ENCODE results near the gene SORCS2. TPM values are rescaled to one million over a fixed set of nuclear protein-coding genes. Genes with fewer than 3 reads are reported as not detected.

The SORCS2 gene
- total and polyA plus RNA-seq, 2 of the 8 experiments (the other 6 are each of a cell fraction or from before 2014, with no cell fraction given), result 0.36 to 1.8 TPM

GRCh38 chr4:7750972-7751371 lies 558.6 kb downstream of the SORCS2 start:
- Histone ChIP-seq H2BK12ac (ENCODE audit: low read depth, low read length) (no peak overlapping the region), H4K8ac (ENCODE audit: extremely low read depth, insufficient read depth, low read length) (no peak overlapping the region), H4K5ac (ENCODE audit: insufficient read length, low read depth, low read length) (no peak overlapping the region), H3K23ac (ENCODE audit: insufficient read length) (no peak overlapping the region), H3K4ac (replicated peaks; ENCODE audit: insufficient read length, low read depth, low read length) (no peak overlapping the region), H3K27me3 (replicated peaks in 1 of 4; ENCODE audit: control insufficient read depth in 3 of 4, extremely low read depth in 1 of 4, insufficient read depth in 3 of 4, low read length in 3 of 4) (no peaks in the 10 kb centered on the region; a peak in 1 of 7 replicates), H3K56ac (replicated peaks; ENCODE audit: insufficient read length, low read depth, low read length) (no peak overlapping the region), H3K14ac (ENCODE audit: insufficient read length) (no peak overlapping the region), H3K4me1 (replicated peaks in 1 of 4; ENCODE audit: control insufficient read depth in 3 of 4, insufficient read depth in 4 of 4, low read length in 3 of 4) (no peaks in the 10 kb centered on the region), H4K20me1 (replicated peaks in 1 of 2; ENCODE audit: control insufficient read depth in 1 of 2, insufficient read depth in 2 of 2, low read length in 2 of 2) (peaks cover 0 to 4% of the 10 kb centered on the region in 2 experiments), H2BK5ac (ENCODE audit: low read depth, low read length) (no peak overlapping the region), H3K23me2 (ENCODE audit: low read depth, low read length) (no peaks in the 10 kb centered on the region), H2AK5ac (ENCODE audit: low read depth, low read length) (no peak overlapping the region), H3K4me3 (ENCODE audit: extremely low read depth in 1 of 4, insufficient read depth in 2 of 4, low read depth in 3 of 4, low read length in 4 of 4) (no peak overlapping the region), H3K79me1 (ENCODE audit: low read depth, low read length) (no peaks in the 10 kb centered on the region), H2AFZ (ENCODE audit: low read length) (no peak overlapping the region), H3K27ac (ENCODE audit: low read depth, low read length) (no peak overlapping the region), H2BK15ac (ENCODE audit: low read length) (no peak overlapping the region), H3K4me2 (ENCODE audit: insufficient read depth in 1 of 2, low read depth in 2 of 2, low read length in 2 of 2) (no peak overlapping the region), H3K79me2 (ENCODE audit: control insufficient read depth in 1 of 2, insufficient read depth in 2 of 2, low read length in 2 of 2) (no peaks in the 10 kb centered on the region), H3K36me3 (ENCODE audit: control insufficient read depth in 2 of 4, insufficient read depth in 4 of 4, low read length in 3 of 4) (no peaks in the 10 kb centered on the region), H3K9ac (replicated peaks in 1 of 4; ENCODE audit: extremely low read depth in 1 of 4, low read depth in 3 of 4, low read length in 3 of 4) (no peak overlapping the region), H3K9me3 (ENCODE audit: insufficient read depth in 2 of 2, low read depth in 1 of 2, low read length in 1 of 2) (no peaks in the 10 kb centered on the region), H3K18ac (ENCODE audit: extremely low read depth, low read length) (no peak overlapping the region), H2BK120ac (replicated peaks; ENCODE audit: low read depth, low read length) (no peak overlapping the region), H4K91ac (replicated peaks; ENCODE audit: insufficient read length, low read length) (no peak overlapping the region), H2BK20ac (ENCODE audit: low read length) (no peak overlapping the region)
- no peak for DNase-seq (ENCODE audit: low read depth in 1 of 2, low spot score in 2 of 2)
- POLR2A ChIA-PET (ENCODE audit: partially characterized antibody), result no interaction called here
- no peak for FAIRE-seq
- CTCF ChIA-PET (ENCODE audit: partially characterized antibody), result interaction anchor here (0.7 to 1.5 kb wide), 5 partner anchors 10 to 238 kb away, joined by 3 to 5 read pairs (median 3); no protein-coding TSS in a partner anchor
- TF ChIP-seq EGR1 (IDR thresholded peaks at IDR 0.05; ENCODE audit: borderline replicate concordance, low read depth, low read length), result no peak
- no peak for TF ChIP-seq ATF3 (IDR thresholded peaks at IDR 0.05; ENCODE audit: insufficient read depth, low read depth, low read length)
- TF ChIP-seq TCF12 (IDR thresholded peaks at IDR 0.05; ENCODE audit: low read depth, low read length), result no peak
- TF ChIP-seq CTBP2 (IDR thresholded peaks at IDR 0.05; ENCODE audit: borderline replicate concordance, insufficient read depth, insufficient read length, low read length), result no peak
- TF ChIP-seq SP2 (IDR thresholded peaks at IDR 0.05; ENCODE audit: low read length), result no peak
- TF ChIP-seq RXRA (IDR thresholded peaks at IDR 0.05; ENCODE audit: insufficient read depth, low read depth, low read length), result no peak
- TF ChIP-seq NRF1 (IDR thresholded peaks at IDR 0.05; ENCODE audit: low read depth, low read length), result no peak
- TF ChIP-seq POU5F1 (IDR thresholded peaks at IDR 0.05; ENCODE audit: low read depth, low read length), result no peak
- no peak for TF ChIP-seq JUND (IDR thresholded peaks at IDR 0.05; ENCODE audit: low read length)
- TF ChIP-seq POLR2A (IDR thresholded peaks at IDR 0.05; ENCODE audit: control extremely low read depth in 1 of 2, low read depth in 2 of 2, low read length in 2 of 2), result no peak
- no peak for TF ChIP-seq KDM1A (IDR thresholded peaks at IDR 0.05; ENCODE audit: borderline replicate concordance, low read length)
- TF ChIP-seq POLR2AphosphoS5 (IDR thresholded peaks at IDR 0.05; ENCODE audit: low read depth, low read length), result no peak
- no peak for TF ChIP-seq CHD1 (IDR thresholded peaks at IDR 0.05; ENCODE audit: low read depth, low read length)
- no peak for TF ChIP-seq TAF1 (IDR thresholded peaks at IDR 0.05; ENCODE audit: low read depth, low read length)
- TF ChIP-seq GABPA (IDR thresholded peaks at IDR 0.05; ENCODE audit: borderline replicate concordance, insufficient read depth, low read length), result no peak
- TF ChIP-seq SIX5 (IDR thresholded peaks at IDR 0.05; ENCODE audit: low read depth, low read length), result no peak
- TF ChIP-seq TEAD4 (IDR thresholded peaks at IDR 0.05; ENCODE audit: low read depth, low read length), result no peak
